ENCODE measurements around the gene EEIG1.
A peak's percentile ranks its signal among the peaks of the same experiment; 100 is the strongest.

Gene EEIG1

DNA sequence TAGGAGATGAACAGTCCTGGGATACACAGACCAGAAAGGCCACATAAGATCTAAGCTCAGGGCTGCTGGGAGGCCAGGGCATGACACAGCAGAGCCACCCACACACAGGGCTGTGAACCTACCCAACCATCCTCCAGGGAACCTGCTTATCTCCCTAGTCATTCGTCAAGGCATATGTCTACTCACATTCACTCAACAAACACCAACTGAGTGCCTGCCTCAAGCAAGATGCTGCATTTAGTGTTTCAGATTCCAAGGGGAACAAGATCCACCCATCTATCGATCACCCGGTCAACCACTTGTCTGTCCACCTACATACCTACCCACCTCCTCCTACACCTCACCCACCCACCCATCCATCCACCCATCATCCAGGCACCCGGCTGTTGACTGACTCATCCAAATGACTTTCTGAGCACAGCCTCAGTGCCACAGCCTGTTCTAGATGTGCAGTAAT, 45.0 kb downstream of the EEIG1 start:
- ChIA-PET POLR2A (no interaction called here), CTCF (no interaction called here)
- no peak for TF ChIP-seq NFRKB (IDR thresholded peaks at IDR 0.05)
- TF ChIP-seq ZNF384 (IDR thresholded peaks at IDR 0.05) = no peak
- no peak for TF ChIP-seq FOXM1 (IDR thresholded peaks at IDR 0.05; ENCODE audit: borderline replicate concordance)
- no peak for TF ChIP-seq ARNT (IDR thresholded peaks at IDR 0.05)
- TF ChIP-seq ELF4 (IDR thresholded peaks at IDR 0.05) = no peak
- no peak for TF ChIP-seq BHLHE40 (IDR thresholded peaks at IDR 0.05; ENCODE audit: borderline replicate concordance)
- no peak for TF ChIP-seq L3MBTL2 (conservative IDR thresholded peaks at IDR 0.05)
- TF ChIP-seq SUZ12 (IDR thresholded peaks at IDR 0.05) = no peak
- no peak for TF ChIP-seq TARDBP (IDR thresholded peaks at IDR 0.05)
- no peak for TF ChIP-seq FOXK2 (IDR thresholded peaks at IDR 0.05)
- TF ChIP-seq SP1 (IDR thresholded peaks at IDR 0.05) = no peak
- TF ChIP-seq, protein P1, sequence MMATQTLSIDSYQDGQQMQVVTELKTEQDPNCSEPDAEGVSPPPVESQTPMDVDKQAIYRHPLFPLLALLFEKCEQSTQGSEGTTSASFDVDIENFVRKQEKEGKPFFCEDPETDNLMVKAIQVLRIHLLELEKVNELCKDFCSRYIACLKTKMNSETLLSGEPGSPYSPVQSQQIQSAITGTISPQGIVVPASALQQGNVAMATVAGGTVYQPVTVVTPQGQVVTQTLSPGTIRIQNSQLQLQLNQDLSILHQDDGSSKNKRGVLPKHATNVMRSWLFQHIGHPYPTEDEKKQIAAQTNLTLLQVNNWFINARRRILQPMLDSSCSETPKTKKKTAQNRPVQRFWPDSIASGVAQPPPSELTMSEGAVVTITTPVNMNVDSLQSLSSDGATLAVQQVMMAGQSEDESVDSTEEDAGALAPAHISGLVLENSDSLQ (IDR thresholded peaks at IDR 0.05) = no peak
- TF ChIP-seq CTBP1 (IDR thresholded peaks at IDR 0.05; ENCODE audit: borderline replicate concordance) = no peak
- TF ChIP-seq FOXA1 (IDR thresholded peaks at IDR 0.05) = no peak
- TF ChIP-seq HDGF (IDR thresholded peaks at IDR 0.05; ENCODE audit: borderline replicate concordance) = no peak
- no peak for TF ChIP-seq LEF1 (IDR thresholded peaks at IDR 0.05; ENCODE audit: borderline replicate concordance)
- DNase-seq (ENCODE audit: extremely low spot score) = no peak

DNA sequence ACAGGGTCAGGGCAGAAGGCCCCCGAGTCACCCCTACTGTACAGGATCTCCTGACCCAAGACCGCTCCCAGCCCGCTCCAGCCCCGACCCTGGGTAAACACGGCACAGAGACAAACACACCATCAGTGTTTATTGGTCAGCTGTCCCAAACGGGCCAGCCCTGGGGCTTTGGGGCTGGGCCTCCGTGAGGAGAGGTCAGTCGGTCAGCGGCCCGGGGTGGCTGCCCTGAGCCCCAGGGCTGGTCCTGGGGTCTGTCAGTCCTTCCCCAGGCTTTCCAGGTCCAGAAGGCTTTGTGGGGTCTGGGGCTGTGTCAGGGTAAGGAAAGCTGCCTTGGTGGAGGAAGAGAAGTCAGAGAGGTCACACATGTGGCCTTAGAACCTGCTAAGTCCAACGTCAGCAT, 45.8 kb downstream of the EEIG1 start:
- TF ChIP-seq SUZ12 (IDR thresholded peaks at IDR 0.05) (no peak), FOXM1 (IDR thresholded peaks at IDR 0.05; ENCODE audit: borderline replicate concordance) (no peak), L3MBTL2 (conservative IDR thresholded peaks at IDR 0.05) (no peak), BHLHE40 (IDR thresholded peaks at IDR 0.05; ENCODE audit: borderline replicate concordance) (no peak), TARDBP (IDR thresholded peaks at IDR 0.05) (no peak), CTBP1 (IDR thresholded peaks at IDR 0.05; ENCODE audit: borderline replicate concordance) (no peak), NFRKB (IDR thresholded peaks at IDR 0.05) (no peak), ZNF384 (IDR thresholded peaks at IDR 0.05) (no peak), FOXA1 (IDR thresholded peaks at IDR 0.05) (no peak), ARNT (IDR thresholded peaks at IDR 0.05) (no peak), FOXK2 (IDR thresholded peaks at IDR 0.05) (no peak), LEF1 (IDR thresholded peaks at IDR 0.05; ENCODE audit: borderline replicate concordance) (no peak), SP1 (IDR thresholded peaks at IDR 0.05) (no peak)
- TF ChIP-seq, protein P1 (IDR thresholded peaks at IDR 0.05) = no peak
- POLR2A ChIA-PET = no interaction called here
- CTCF ChIA-PET = interaction anchor here (1.2 kb wide), 1 partner anchor 9 kb away, joined by 3 read pairs; no protein-coding TSS in a partner anchor
- DNase-seq (ENCODE audit: extremely low spot score) = no peak

DNA sequence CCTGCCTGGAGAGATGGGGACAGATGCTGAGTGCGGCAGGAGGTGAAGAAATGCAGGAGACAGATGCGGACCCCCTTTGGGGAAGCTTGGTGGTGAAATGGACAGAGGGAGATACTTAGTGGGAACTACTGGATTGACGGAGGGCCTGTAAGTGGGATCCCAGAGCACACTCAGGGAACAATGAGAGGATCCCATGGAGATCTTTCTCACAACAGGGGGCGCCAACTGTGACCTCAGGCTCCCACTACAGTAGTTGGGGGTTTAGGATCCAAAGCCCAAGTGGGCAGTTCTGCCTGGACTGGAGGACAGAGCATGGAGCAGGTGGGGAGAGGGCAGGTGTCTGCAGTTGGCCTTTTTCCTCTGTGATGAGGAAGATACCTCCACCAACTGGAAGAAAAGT, 46.5 kb downstream of the EEIG1 start:
- no peak for TF ChIP-seq BHLHE40 (IDR thresholded peaks at IDR 0.05; ENCODE audit: borderline replicate concordance)
- TF ChIP-seq, protein P1 (IDR thresholded peaks at IDR 0.05) = no peak
- no peak for TF ChIP-seq HDGF (IDR thresholded peaks at IDR 0.05; ENCODE audit: borderline replicate concordance)
- TF ChIP-seq ELF4 (IDR thresholded peaks at IDR 0.05) = no peak
- TF ChIP-seq SP1 (IDR thresholded peaks at IDR 0.05) = no peak
- no peak for TF ChIP-seq FOXM1 (IDR thresholded peaks at IDR 0.05; ENCODE audit: borderline replicate concordance)
- no peak for DNase-seq (ENCODE audit: extremely low spot score)
- ChIA-PET CTCF (interaction anchor here (1.2 kb wide), 1 partner anchor 10 kb away, joined by 3 read pairs; no protein-coding TSS in a partner anchor), POLR2A (no interaction called here)

DNA sequence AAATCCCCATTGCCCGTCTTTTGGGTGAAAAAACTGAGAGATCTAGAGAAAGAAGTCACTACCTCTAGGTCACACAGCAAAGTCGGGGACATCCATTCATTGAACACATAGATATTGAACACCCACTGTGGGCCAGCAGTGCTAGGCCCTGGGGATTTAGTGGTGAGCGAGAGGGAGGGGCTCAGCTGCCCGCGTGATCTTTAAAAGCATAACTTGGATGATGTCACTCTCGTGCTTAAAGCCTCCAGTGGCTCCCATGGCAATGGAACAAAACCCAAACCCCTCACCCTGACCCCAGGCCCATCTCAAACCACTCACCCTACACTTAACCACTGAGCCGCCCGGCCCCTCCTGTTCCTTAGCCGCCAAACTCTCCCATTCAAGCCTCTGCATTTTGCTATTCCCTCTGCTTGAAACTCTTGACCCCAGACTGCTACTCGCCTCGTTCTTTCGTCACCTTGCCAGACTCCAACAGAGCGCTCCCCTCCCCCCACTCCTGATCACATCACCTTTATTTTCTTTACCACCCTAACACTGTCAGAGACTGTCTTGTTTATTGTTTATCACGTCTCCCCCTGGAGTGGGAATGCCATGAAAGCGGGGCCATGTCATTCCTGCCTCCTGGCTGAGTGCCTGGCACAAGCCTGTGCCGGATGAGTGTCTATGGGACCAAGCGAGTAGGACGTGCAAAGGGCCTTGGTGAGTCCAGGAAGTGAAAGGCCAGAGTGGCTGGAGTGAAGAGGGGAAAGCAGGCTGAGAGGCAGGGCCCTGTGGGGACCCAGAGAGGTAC, 49.5 kb downstream of the EEIG1 start:
- DNase-seq (ENCODE audit: extremely low spot score) = peak; percentile 34
- POLR2A ChIA-PET = interaction anchor here (1.2 kb wide), 2 partner anchors 41 to 136 kb away, joined by 3 read pairs; partner anchors contain the start of genes NAIF1 and SLC25A25

More for the DNA sequence above, 49.5 kb downstream of the EEIG1 start:
- CTCF ChIA-PET = interaction anchor here (0.6 kb wide), 1 partner anchor 209 kb away, joined by 4 read pairs; no protein-coding TSS in a partner anchor
- no peak for TF ChIP-seq HDGF (IDR thresholded peaks at IDR 0.05; ENCODE audit: borderline replicate concordance)
- TF ChIP-seq SUZ12 (IDR thresholded peaks at IDR 0.05) = no peak
- TF ChIP-seq ARNT (IDR thresholded peaks at IDR 0.05) = no peak
- no peak for TF ChIP-seq L3MBTL2 (conservative IDR thresholded peaks at IDR 0.05)
- no peak for TF ChIP-seq ELF4 (IDR thresholded peaks at IDR 0.05)
- TF ChIP-seq FOXK2 (IDR thresholded peaks at IDR 0.05) = no peak
- TF ChIP-seq LEF1 (IDR thresholded peaks at IDR 0.05; ENCODE audit: borderline replicate concordance) = no peak
